Measurements from ENCODE around the gene AP3S1. TPM values are rescaled to one million over a fixed set of nuclear protein-coding genes. Genes with fewer than 3 reads are reported as not detected.

Gene AP3S1
- total RNA-seq, 2 experiments from 2014 or later, result 57.1 to 66.2 TPM

DNA sequence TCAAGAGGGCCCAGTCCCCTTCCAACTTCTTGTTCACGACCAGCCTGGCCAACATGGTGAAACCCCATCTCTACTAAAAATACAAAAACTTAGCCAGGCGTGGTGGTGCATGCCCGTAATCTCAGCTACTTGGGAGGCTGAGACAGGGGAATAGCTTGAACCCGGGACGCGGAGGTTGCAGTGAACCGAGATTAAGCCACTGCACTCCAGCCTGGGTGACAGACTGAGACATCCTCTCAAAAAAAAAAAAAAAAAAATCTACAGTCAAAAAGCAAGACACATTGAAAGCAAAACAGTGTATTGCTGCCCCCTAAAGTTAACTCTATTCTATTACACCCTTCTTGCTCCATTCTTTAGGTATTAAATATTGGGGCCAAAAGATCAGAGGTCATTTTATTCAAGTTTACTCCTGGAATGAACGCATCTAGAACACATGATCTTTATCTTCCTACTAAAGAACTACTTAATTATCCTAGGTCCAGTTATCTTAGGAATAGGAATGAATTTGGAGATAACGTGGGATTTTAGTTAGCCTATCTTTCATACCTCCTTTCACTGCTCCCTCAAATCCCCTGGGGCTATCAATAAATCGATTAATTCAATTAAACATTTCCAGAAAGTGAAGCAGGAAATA is 2.7 kb upstream of the AP3S1 start:
- Mint-ChIP-seq H3K4me3 (peak overlapping the region; percentile 59), H3K9me3 (ENCODE audit: low read depth) (no peaks in the 10 kb centered on the region), H3K27ac (peak overlapping the region; percentile 49), H3K4me1 (peaks cover 44% of the 10 kb centered on the region), H3K27me3 (no peaks in the 10 kb centered on the region), H3K36me3 (peaks cover 35% of the 10 kb centered on the region)
- ATAC-seq, result peak; percentile 12
- CTCF ChIA-PET, result interaction anchor here (0.7 to 3.3 kb wide), 11 partner anchors 9 to 229 kb away, joined by 3 to 32 read pairs (median 3); no protein-coding TSS in a partner anchor
- no peak for DNase-seq

GRCh38 chr5:115840873-115841272 is 862 bp upstream of the AP3S1 start:
- H3K4me1 Mint-ChIP-seq, result peaks cover 56% of the 10 kb centered on the region
- H3K27me3 Mint-ChIP-seq, result no peaks in the 10 kb centered on the region
- peak overlapping the region; percentile 100 for H3K27ac Mint-ChIP-seq
- no peak for ATAC-seq
- no peak for DNase-seq
- CTCF ChIA-PET, result interaction anchor here (1.0 to 3.3 kb wide), 9 partner anchors 8 to 296 kb away, joined by 3 to 32 read pairs (median 4); partner anchors contain the start of gene FEM1C
- no peaks in the 10 kb centered on the region for H3K9me3 Mint-ChIP-seq (ENCODE audit: low read depth)
- peaks cover 24% of the 10 kb centered on the region for H3K36me3 Mint-ChIP-seq
- H3K4me3 Mint-ChIP-seq, result peak overlapping the region; percentile 98

- Mint-ChIP-seq H3K9me3 (ENCODE audit: low read depth) (no peaks in the 10 kb centered on the region), H3K27me3 (no peaks in the 10 kb centered on the region), H3K4me3 (peak overlapping the region; percentile 98), H3K4me1 (peaks cover 51% of the 10 kb centered on the region), H3K27ac (peak overlapping the region; percentile 100), H3K36me3 (peaks cover 15% of the 10 kb centered on the region)
- DNase-seq (peak; percentile 46), ATAC-seq (peak; percentile 31)
- CTCF ChIA-PET, result interaction anchor here (0.6 to 1.8 kb wide), 10 partner anchors 10 to 298 kb away, joined by 3 to 6 read pairs (median 4); partner anchors contain the start of genes COMMD10 and FEM1C
These were observed 577 bp downstream of the AP3S1 start for GRCh38 chr5:115842089-115842935.

DNA sequence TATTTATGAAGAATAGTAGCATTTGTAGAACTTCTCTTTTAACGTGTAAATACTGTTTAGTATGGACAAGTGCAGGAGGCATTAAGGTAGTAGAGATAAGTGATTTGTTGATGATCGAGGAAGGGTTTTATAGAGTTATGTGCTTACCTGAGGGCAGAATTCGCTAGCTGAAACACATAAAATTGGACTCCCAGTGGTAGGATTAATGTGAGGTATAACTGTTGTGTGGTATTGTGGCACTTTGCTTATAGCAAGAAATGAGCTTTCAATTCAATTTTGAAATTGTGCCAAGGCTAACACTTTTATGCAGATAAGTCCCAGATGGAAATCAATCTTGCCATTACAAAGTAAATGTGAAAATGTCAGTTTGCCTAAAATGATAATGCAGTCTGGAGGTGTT is 1.2 kb downstream of the AP3S1 start:
- no peaks in the 10 kb centered on the region for H3K9me3 Mint-ChIP-seq (ENCODE audit: low read depth)
- H3K27ac Mint-ChIP-seq, result peak overlapping the region; percentile 92
- H3K4me3 Mint-ChIP-seq, result peak overlapping the region; percentile 98
- ATAC-seq (no peak), DNase-seq (no peak)
- H3K4me1 Mint-ChIP-seq, result peaks cover 46% of the 10 kb centered on the region
- no peaks in the 10 kb centered on the region for H3K27me3 Mint-ChIP-seq
- H3K36me3 Mint-ChIP-seq, result peaks cover 10% of the 10 kb centered on the region
- CTCF ChIA-PET, result interaction anchor here (0.6 to 1.5 kb wide), 8 partner anchors 10 to 298 kb away, joined by 3 to 6 read pairs (median 4); partner anchors contain the start of genes COMMD10 and FEM1C

DNA sequence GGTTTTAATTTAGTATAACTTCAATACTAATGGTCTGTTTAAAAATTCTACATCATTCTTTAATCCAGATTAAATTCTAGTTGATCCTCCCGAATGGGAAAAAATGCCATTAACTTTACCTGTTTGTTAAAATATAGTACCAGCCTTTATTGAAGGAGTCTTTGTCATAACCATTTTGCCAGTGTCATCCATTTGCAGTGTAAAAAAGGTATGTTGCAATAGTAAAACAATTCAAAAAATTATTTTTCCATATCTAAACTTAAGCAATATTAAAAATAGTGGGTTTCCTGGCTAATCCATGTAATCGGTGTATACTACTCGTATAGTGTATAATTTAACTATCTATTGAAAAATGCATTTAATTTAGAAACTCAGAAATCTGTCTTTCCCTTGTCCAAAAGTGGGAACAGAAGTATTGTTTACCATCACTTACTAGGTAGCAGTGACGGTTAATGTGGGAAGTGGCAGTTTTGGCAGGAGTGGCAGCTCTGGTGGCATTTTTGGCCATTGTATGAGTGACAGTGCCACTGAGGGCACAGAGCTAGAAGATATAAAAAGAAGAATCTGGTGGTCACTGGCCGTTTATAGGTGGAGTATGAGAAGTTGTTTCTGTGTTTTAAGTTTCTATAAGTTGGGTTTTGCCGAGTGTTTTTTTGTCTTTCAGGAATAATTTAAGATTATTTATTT is 1.9 kb downstream of the AP3S1 start:
- H3K9me3 Mint-ChIP-seq (ENCODE audit: low read depth), result no peaks in the 10 kb centered on the region
- H3K27ac Mint-ChIP-seq, result no peak overlapping the region
- peak overlapping the region; percentile 98 for H3K4me3 Mint-ChIP-seq
- DNase-seq, result no peak
- H3K36me3 Mint-ChIP-seq, result peaks cover 7% of the 10 kb centered on the region
- peaks cover 43% of the 10 kb centered on the region for H3K4me1 Mint-ChIP-seq
- no peaks in the 10 kb centered on the region for H3K27me3 Mint-ChIP-seq
- ATAC-seq, result no peak
- CTCF ChIA-PET, result interaction anchor here (1.1 to 1.5 kb wide), 5 partner anchors 10 to 241 kb away, joined by 4 to 6 read pairs (median 4); partner anchors contain the start of gene COMMD10

DNA sequence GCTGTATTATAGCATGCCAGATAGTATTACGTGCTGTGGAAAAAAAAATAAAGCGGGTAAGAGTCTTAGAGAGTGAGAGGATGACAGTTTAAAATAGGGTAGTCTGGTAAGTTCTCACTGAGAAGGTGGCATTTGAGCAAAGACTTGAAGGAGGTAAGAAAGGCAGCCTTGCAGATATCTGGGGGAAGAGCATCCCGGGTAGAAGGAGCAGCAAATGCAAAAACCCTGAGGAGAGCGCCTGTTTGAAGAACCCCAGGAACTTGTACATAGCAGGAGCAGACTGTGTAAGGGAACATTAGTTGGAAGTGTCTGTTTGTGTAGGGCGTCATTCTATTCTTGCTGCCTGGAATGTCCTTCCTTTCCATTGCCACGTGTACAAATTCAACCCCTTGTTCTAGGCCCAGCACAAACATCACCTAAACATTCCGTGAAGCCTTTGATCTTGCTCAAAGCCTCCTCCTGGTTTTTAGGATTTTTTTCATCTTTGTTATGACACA is 2.6 kb downstream of the AP3S1 start:
- ATAC-seq (no peak), DNase-seq (no peak)
- peaks cover 40% of the 10 kb centered on the region for H3K4me1 Mint-ChIP-seq
- H3K27me3 Mint-ChIP-seq, result no peaks in the 10 kb centered on the region
- H3K36me3 Mint-ChIP-seq, result peaks cover 7% of the 10 kb centered on the region
- H3K4me3 Mint-ChIP-seq, result no peak overlapping the region
- H3K27ac Mint-ChIP-seq, result no peak overlapping the region
- no peaks in the 10 kb centered on the region for H3K9me3 Mint-ChIP-seq (ENCODE audit: low read depth)
- CTCF ChIA-PET, result interaction anchor here (1.6 kb wide), 1 partner anchor 15 kb away, joined by 5 read pairs; no protein-coding TSS in a partner anchor

GRCh38 chr5:115847290-115847689 is 5.6 kb downstream of the AP3S1 start:
- H3K9me3 Mint-ChIP-seq (ENCODE audit: low read depth), result no peaks in the 10 kb centered on the region
- no peak overlapping the region for H3K4me3 Mint-ChIP-seq
- no peaks in the 10 kb centered on the region for H3K27me3 Mint-ChIP-seq
- H3K27ac Mint-ChIP-seq, result no peak overlapping the region
- no peak for ATAC-seq
- H3K4me1 Mint-ChIP-seq, result peaks cover 29% of the 10 kb centered on the region
- CTCF ChIA-PET, result no interaction called here
- DNase-seq, result no peak
- peaks cover 4% of the 10 kb centered on the region for H3K36me3 Mint-ChIP-seq

- Mint-ChIP-seq H3K27me3 (no peaks in the 10 kb centered on the region), H3K4me3 (no peak overlapping the region), H3K36me3 (peaks cover 18% of the 10 kb centered on the region), H3K4me1 (peaks cover 13% of the 10 kb centered on the region), H3K27ac (no peak overlapping the region), H3K9me3 (ENCODE audit: low read depth) (peaks cover 11% of the 10 kb centered on the region)
- ATAC-seq (no peak), DNase-seq (no peak)
- CTCF ChIA-PET, result interaction anchor here (1.2 kb wide), 1 partner anchor 9 kb away, joined by 7 read pairs; no protein-coding TSS in a partner anchor
These were observed 7.6 kb downstream of the AP3S1 start for GRCh38 chr5:115849258-115849798.

DNA sequence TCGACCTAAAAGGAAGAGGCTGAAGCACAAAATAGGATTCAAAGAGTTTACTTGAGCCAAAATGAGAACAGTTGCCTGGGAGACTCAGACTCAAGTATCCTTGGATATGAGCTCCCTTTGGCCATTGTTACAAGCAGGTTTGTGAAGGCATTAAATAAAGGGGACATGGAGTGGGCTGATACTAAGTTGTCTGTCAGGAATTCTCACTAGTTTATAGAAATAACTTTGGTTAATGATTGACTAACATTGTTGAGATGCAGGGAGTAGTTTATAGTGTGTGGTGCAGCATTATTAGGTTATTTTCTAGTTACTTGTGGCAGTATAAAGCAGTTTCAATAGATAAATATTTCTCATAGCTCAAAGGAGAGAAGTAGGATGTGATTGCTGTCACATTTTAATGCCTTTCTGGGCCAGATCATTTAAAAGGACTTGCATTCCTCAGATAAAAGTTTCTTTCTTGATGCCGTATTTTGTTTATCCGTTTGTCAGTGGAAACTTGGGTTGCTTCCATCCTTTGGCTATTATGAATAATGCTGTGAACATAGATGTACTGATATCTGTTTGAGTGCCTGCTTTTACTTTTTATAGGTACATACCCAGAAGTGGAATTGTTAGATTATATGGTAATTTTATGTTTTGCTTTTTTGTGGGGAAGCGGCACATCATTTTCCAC is 9.1 kb downstream of the AP3S1 start:
- H3K27ac Mint-ChIP-seq, result no peak overlapping the region
- H3K27me3 Mint-ChIP-seq, result no peaks in the 10 kb centered on the region
- ATAC-seq (no peak), DNase-seq (no peak)
- H3K9me3 Mint-ChIP-seq (ENCODE audit: low read depth), result peaks cover 11% of the 10 kb centered on the region
- peaks cover 4% of the 10 kb centered on the region for H3K4me1 Mint-ChIP-seq
- no peak overlapping the region for H3K4me3 Mint-ChIP-seq
- CTCF ChIA-PET, result no interaction called here
- peaks cover 19% of the 10 kb centered on the region for H3K36me3 Mint-ChIP-seq

GRCh38 chr5:115854139-115854538 is 12.4 kb downstream of the AP3S1 start:
- CTCF ChIA-PET, result no interaction called here
- Mint-ChIP-seq H3K4me1 (peaks cover 17% of the 10 kb centered on the region), H3K27me3 (no peaks in the 10 kb centered on the region), H3K9me3 (ENCODE audit: low read depth) (peaks cover 11% of the 10 kb centered on the region), H3K27ac (no peak overlapping the region), H3K4me3 (no peak overlapping the region), H3K36me3 (peaks cover 21% of the 10 kb centered on the region)
- ATAC-seq (no peak), DNase-seq (no peak)

DNA sequence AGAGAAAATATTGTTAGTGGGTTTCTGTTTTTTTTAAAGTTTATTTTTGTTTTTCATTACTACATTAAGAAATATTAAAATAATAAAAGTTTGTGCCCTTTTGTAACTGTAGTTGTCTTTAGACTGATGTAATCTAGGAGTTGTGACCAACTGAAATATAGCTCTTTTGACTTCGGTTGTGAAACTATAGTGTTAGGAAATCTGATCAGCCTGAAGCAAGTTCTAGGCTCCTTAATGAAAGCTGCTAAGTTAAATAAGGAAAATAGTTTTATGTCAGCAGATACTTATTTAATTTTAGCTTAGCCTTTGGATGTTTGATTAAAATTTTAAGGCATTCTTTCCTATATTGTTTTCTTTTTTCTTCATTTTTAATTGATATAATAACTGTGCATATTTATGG is 14.2 kb downstream of the AP3S1 start:
- peaks cover 16% of the 10 kb centered on the region for H3K4me1 Mint-ChIP-seq
- ATAC-seq, result no peak
- H3K36me3 Mint-ChIP-seq, result peaks cover 22% of the 10 kb centered on the region
- CTCF ChIA-PET, result interaction anchor here (0.9 kb wide), 1 partner anchor 17 kb away, joined by 3 read pairs; no protein-coding TSS in a partner anchor
- peaks cover 11% of the 10 kb centered on the region for H3K9me3 Mint-ChIP-seq (ENCODE audit: low read depth)
- no peak overlapping the region for H3K4me3 Mint-ChIP-seq
- DNase-seq, result no peak
- H3K27me3 Mint-ChIP-seq, result no peaks in the 10 kb centered on the region
- H3K27ac Mint-ChIP-seq, result no peak overlapping the region

DNA sequence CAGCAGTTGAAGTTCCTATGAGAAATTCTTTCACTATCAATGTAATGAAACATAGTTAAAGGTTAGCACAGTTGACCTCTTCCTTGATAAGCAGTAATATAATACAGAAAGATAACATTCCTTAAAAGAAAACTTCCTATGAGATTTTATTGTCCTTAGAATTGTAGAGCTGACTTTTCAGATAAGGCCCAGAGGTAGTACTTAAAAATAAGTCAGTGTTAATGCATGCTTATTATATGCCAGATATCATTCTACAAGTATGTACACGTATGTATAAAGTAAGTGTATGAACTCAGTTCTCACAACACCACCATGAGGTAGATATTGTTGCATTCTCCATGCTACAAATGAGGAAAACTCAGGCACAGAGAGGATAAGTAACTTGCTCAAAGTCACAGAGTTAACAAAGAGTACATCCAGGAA is 15.3 kb downstream of the AP3S1 start:
- ATAC-seq (no peak), DNase-seq (no peak)
- Mint-ChIP-seq H3K4me3 (no peak overlapping the region), H3K4me1 (peaks cover 16% of the 10 kb centered on the region), H3K9me3 (ENCODE audit: low read depth) (peaks cover 14% of the 10 kb centered on the region), H3K27ac (no peak overlapping the region), H3K27me3 (no peaks in the 10 kb centered on the region), H3K36me3 (peaks cover 24% of the 10 kb centered on the region)
- CTCF ChIA-PET, result no interaction called here
